SH-SY5Y (cell line): ENCODE results near the gene PRDM8.

Experiments
- GATA2 ChIP-seq: IDR thresholded peaks from 2 replicates; pipeline ENCODE4 v1.6.1; 2011; ENCODE audit warnings: mild to moderate bottlenecking, low read depth, low read length
- GATA3 ChIP-seq: IDR thresholded peaks from 2 replicates; pipeline ENCODE4 v1.6.1; 2011; ENCODE audit warnings: low read depth, mild to moderate bottlenecking, low read length, moderate library complexity

DNA sequence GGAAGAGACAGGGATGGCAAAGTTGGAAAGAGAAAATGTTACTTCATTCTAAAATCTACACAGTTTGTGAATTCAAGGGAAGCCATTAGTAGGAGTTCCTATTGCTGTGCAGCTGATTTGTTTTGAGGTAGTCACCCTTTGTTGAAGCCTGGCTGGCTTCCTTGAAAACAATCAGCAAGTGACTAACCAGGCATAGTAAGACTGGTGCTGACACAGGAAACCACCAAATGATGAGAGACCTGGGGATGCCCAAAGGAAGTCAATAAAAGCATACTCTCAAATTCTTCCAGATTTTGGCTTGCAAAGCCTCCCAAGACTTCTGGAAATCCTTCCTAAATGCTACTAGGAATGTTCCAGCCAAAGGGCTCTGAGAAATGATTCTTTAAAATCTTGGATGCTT is 23.9 kb upstream of the PRDM8 start:
- TF ChIP-seq GATA3 = no peak
- TF ChIP-seq GATA2 = no peak
